Endothelial cell (in vitro differentiated cells): Measurements from ENCODE around the gene WDR77. TPM values are rescaled to one million over a fixed set of nuclear protein-coding genes. Genes with fewer than 3 reads are reported as not detected.

Experiments used
- DNase-seq: peaks from one replicate; pipeline ENCODE4 v3.0.0; 2021; ENCODE audit warnings: low spot score
- H3K27ac Mint-ChIP-seq: one replicate; pipeline ENCODE4 v1.8.0; 2021; ENCODE audit warnings: mixed read lengths, inconsistent platforms; ENCODE audit not compliant: unreplicated experiment
- H3K27me3 Mint-ChIP-seq: one replicate; pipeline ENCODE4 v1.8.0; 2021; ENCODE audit warnings: mild to moderate bottlenecking, moderate library complexity, mixed read lengths, inconsistent platforms; ENCODE audit not compliant: unreplicated experiment
- H3K36me3 Mint-ChIP-seq: one replicate; pipeline ENCODE4 v1.8.0; 2021; ENCODE audit warnings: mild to moderate bottlenecking, low read depth, mixed read lengths, inconsistent platforms; ENCODE audit not compliant: unreplicated experiment
- H3K4me1 Mint-ChIP-seq: one replicate; pipeline ENCODE4 v1.8.0; 2021; ENCODE audit warnings: mild to moderate bottlenecking, mixed read lengths, inconsistent platforms; ENCODE audit not compliant: unreplicated experiment
- H3K4me3 Mint-ChIP-seq: one replicate; pipeline ENCODE4 v1.8.0; 2021; ENCODE audit warnings: mild to moderate bottlenecking, mixed read lengths, inconsistent platforms; ENCODE audit not compliant: unreplicated experiment
- H3K9me3 Mint-ChIP-seq: one replicate; pipeline ENCODE4 v1.8.0; 2021; ENCODE audit warnings: mixed read lengths, inconsistent platforms; ENCODE audit not compliant: unreplicated experiment
- CTCF ChIP-seq: fragments of 200-600 bp; sonication (generic); IDR thresholded peaks from one replicate; pipeline ENCODE4 v1.5.0; 2021; ENCODE audit warnings: antibody characterized with exemption; ENCODE audit not compliant: unreplicated experiment
- total RNA-seq: library from RNA; stranded (reverse); fragmentation: NEBNext Ultra II Directional; extraction: Animal tissue kit (Norgen Biotek cat#: 25700); gene quantifications from one replicate; pipeline ENCODE4 v1.2.1, GENCODE V29; 2021; ENCODE audit not compliant: unreplicated experiment

WDR77 gene
- total RNA-seq, 1 donor from 2014 or later = 46.2 TPM

- H3K36me3 Mint-ChIP-seq = no peaks in the 10 kb centered on the region
- no peak overlapping the region for H3K27ac Mint-ChIP-seq
- no peak overlapping the region for H3K4me3 Mint-ChIP-seq
- no peaks in the 10 kb centered on the region for H3K9me3 Mint-ChIP-seq
- H3K27me3 Mint-ChIP-seq = peaks cover 10% of the 10 kb centered on the region
- no peak for TF ChIP-seq CTCF
- no peak for DNase-seq
- H3K4me1 Mint-ChIP-seq = peaks cover 6% of the 10 kb centered on the region
These were observed 27.2 kb upstream of the WDR77 start for GRCh38 chr1:111476214-111476613.

GRCh38 chr1:111475701-111476100, 26.6 kb upstream of the WDR77 start:
- Mint-ChIP-seq H3K27ac (no peak overlapping the region), H3K27me3 (peaks cover 9% of the 10 kb centered on the region), H3K36me3 (no peaks in the 10 kb centered on the region), H3K9me3 (no peaks in the 10 kb centered on the region), H3K4me1 (peaks cover 6% of the 10 kb centered on the region), H3K4me3 (no peak overlapping the region)
- no peak for DNase-seq
- no peak for TF ChIP-seq CTCF

- Mint-ChIP-seq H3K9me3 (no peaks in the 10 kb centered on the region), H3K27me3 (peaks cover 6% of the 10 kb centered on the region), H3K27ac (no peak overlapping the region), H3K4me1 (peaks cover 6% of the 10 kb centered on the region), H3K36me3 (no peaks in the 10 kb centered on the region), H3K4me3 (no peak overlapping the region)
- no peak for DNase-seq
- TF ChIP-seq CTCF = no peak
These were observed 25.5 kb upstream of the WDR77 start for GRCh38 chr1:111474521-111474920.

DNA sequence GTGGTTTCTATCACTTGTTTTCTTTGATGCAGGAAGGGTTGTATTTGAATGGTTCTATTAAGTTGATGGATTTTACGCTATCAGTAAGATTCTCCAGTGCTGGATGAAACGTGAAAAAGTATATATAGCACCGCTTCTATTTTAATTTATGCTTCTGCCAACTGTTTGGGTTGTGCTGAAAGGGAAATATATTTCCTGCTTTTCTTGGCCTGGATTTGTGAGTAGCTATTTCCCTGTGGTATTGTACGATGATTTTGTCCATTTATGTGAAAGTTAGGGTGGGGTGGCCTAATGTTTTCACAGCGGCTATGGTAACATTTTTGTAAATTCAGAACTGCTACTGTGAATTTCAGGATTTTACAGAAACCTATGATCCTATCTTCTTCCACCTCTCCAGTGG, 25.1 kb upstream of the WDR77 start:
- H3K4me3 Mint-ChIP-seq = no peak overlapping the region
- no peaks in the 10 kb centered on the region for H3K9me3 Mint-ChIP-seq
- no peak overlapping the region for H3K27ac Mint-ChIP-seq
- H3K4me1 Mint-ChIP-seq = peaks cover 6% of the 10 kb centered on the region
- no peak for TF ChIP-seq CTCF
- DNase-seq = no peak
- H3K36me3 Mint-ChIP-seq = no peaks in the 10 kb centered on the region
- H3K27me3 Mint-ChIP-seq = peaks cover 6% of the 10 kb centered on the region

DNA sequence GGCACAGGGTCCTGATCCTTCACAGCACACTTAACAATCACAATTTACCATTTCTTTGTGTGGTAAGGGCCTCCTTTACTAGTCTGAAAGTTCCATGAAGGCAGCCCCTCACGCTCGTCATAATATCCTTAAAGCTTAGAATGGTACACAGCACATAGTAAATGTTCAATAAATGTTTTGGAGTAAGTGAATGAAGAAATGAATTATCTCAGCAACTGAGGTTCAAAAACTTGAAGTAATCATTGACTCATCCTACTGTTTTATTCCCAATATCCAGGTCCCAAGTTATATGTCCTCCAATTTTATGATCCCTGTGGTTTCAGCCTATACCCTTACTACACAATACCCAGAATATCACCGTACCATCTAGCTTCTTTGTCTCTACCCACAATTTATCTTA, 22.5 kb upstream of the WDR77 start:
- no peaks in the 10 kb centered on the region for H3K36me3 Mint-ChIP-seq
- H3K27me3 Mint-ChIP-seq = peaks cover 1% of the 10 kb centered on the region
- H3K27ac Mint-ChIP-seq = no peak overlapping the region

More for the DNA sequence above, 22.5 kb upstream of the WDR77 start:
- DNase-seq = no peak
- TF ChIP-seq CTCF = no peak
- H3K4me3 Mint-ChIP-seq = no peak overlapping the region
- H3K4me1 Mint-ChIP-seq = peaks cover 1% of the 10 kb centered on the region
- no peaks in the 10 kb centered on the region for H3K9me3 Mint-ChIP-seq
